Left cardiac atrium (tissue), 4 donors: ENCODE results near the gene TRPM2. TPM values are rescaled to one million over a fixed set of nuclear protein-coding genes. Genes with fewer than 3 reads are reported as not detected.
A peak's percentile ranks its signal among the peaks of the same experiment; 100 is the strongest.

Experiments used
- ATAC-seq, 2 donors: fragments of 200-7000 bp; cut with Tn5 transposase; one replicate each; pipeline ENCODE4 v1.9.1; 2020; ENCODE audit warnings: mild to moderate bottlenecking in 2 of 2, moderate library complexity in 2 of 2
- DNase-seq: peaks from one replicate; pipeline ENCODE4 v3.0.0-alpha.2; 2020
- intact Hi-C, 2 donors: fragments of 100-400 bp; cut with DNase I; formaldehyde crosslinking; loops; one replicate each; pipeline versions ENCODE4 v1.14.1 to v1.15.1; 2022 to 2023
- total RNA-seq, 2 donors: library from RNA; stranded (reverse); fragmentation: NEBNext Ultra II Directional; extraction: Animal tissue kit (Norgen Biotek cat#: 25700); gene quantifications; one replicate each; pipeline ENCODE4 v1.2.1, GENCODE V29; 2021
- donor health status: DM: no; HTN: yes; CAD: no.
- donor health status: DM: no; HTN: yes; CAD: no; lungs with severe emphysema.
- donor health status: DM: yes; HTN: yes; CAD: no.
- donor health status: Dilated cardiomyopathy.

Gene TRPM2
- total RNA-seq, 2 donors from 2014 or later, result 2.9 to 5.1 TPM

DNA sequence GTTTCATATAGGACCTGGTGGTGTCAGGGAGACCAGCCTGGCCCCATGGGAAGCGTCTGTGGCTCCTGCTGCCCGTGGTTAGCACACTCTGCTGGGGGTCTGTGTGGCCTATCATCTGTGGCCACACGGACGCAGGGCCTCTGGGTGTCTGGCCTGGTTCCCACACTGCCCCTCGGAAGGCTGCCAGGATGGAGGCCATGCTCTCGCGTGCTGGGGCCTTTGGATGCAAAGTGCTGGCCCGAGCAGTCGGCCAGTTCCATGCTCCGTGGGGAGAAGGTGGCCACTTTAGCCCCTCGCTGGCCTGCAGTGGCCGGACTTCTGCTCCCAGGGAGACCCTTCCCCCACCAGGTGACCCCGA lies 81.1 kb downstream of the TRPM2 start:
- DNase-seq, result no peak
- intact Hi-C loops, result loop anchor here in 1 of 2 donors (10.0 kb wide), 1 partner anchor 60 kb away; no protein-coding TSS in a partner anchor
- ATAC-seq, result no peak

GRCh38 chr21:44434936-44435635 lies 81.7 kb downstream of the TRPM2 start:
- DNase-seq, result no peak
- intact Hi-C loops, result loop anchor here in 1 of 2 donors (10.0 kb wide), 1 partner anchor 60 kb away; no protein-coding TSS in a partner anchor
- ATAC-seq, result no peak

GRCh38 chr21:44436111-44436611 lies 82.7 kb downstream of the TRPM2 start:
- intact Hi-C loops, result loop anchor here in 1 of 2 donors (10.0 kb wide), 1 partner anchor 59 kb away; no protein-coding TSS in a partner anchor
- DNase-seq (no peak), ATAC-seq (no peak)

- intact Hi-C loops, result loop anchor here in 1 of 2 donors (10.0 kb wide), 1 partner anchor 58 kb away; no protein-coding TSS in a partner anchor
- ATAC-seq, result no peak
These were observed 83.5 kb downstream of the TRPM2 start for GRCh38 chr21:44436958-44437357.

GRCh38 chr21:44437371-44437695 lies 83.9 kb downstream of the TRPM2 start:
- no peak for ATAC-seq
- DNase-seq, result no peak
- intact Hi-C loops, result loop anchor here in 1 of 2 donors (10.0 kb wide), 1 partner anchor 57 kb away; no protein-coding TSS in a partner anchor

More at GRCh38 chr21:44436958-44437357, 83.5 kb downstream of the TRPM2 start:
- no peak for DNase-seq

- DNase-seq (peak; percentile 7), ATAC-seq (no peak)
- intact Hi-C loops, result loop anchor here in 1 of 2 donors (10.0 kb wide), 1 partner anchor 57 kb away; no protein-coding TSS in a partner anchor
These were observed 84.4 kb downstream of the TRPM2 start for GRCh38 chr21:44437696-44438431.

DNA sequence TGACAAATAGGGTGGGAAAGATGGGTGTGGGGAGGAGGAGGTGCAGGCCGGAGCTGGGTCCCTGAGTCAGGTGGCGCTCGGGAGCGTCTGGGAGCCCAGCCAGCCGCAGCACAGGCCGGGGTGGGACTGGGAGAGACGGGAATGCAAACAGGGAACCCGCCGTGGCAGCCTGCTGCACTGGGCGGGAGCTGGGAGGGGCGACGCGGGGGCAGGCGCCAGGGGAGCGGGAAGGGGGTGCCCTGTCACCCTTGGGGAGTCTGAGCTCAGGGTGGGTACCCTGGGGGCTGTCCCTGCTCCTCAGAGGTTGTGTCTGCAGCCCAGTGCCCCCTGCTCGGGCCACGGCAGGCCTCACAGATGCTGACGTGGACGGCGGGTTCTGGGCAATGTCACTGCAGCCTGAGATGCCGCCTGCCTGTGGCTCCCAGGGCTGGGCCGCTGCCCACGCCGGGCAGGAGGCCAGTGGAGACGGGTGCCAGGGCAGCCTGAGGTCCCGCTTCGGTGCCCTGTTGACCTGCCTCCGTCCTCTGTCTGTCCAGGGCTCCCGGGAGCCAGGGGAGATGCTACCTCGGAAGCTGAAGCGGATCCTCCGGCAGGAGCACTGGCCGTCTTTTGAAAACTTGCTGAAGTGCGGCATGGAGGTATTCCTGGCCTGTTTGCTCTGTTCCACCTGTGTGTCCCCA lies 85.2 kb downstream of the TRPM2 start:
- peak; percentile 40 for DNase-seq
- intact Hi-C loops, result loop anchor here in 1 of 2 donors (10.0 kb wide), 1 partner anchor 56 kb away; no protein-coding TSS in a partner anchor

GRCh38 chr21:44439211-44439600 lies 85.8 kb downstream of the TRPM2 start:
- ATAC-seq (peak in 1 of 2 donors; percentile 13), DNase-seq (peak; percentile 1)
- intact Hi-C loops, result loop anchor here in 1 of 2 donors (10.0 kb wide), 1 partner anchor 56 kb away; no protein-coding TSS in a partner anchor

More for the DNA sequence above, 85.2 kb downstream of the TRPM2 start:
- peak; percentile 78 to 89 for ATAC-seq

DNA sequence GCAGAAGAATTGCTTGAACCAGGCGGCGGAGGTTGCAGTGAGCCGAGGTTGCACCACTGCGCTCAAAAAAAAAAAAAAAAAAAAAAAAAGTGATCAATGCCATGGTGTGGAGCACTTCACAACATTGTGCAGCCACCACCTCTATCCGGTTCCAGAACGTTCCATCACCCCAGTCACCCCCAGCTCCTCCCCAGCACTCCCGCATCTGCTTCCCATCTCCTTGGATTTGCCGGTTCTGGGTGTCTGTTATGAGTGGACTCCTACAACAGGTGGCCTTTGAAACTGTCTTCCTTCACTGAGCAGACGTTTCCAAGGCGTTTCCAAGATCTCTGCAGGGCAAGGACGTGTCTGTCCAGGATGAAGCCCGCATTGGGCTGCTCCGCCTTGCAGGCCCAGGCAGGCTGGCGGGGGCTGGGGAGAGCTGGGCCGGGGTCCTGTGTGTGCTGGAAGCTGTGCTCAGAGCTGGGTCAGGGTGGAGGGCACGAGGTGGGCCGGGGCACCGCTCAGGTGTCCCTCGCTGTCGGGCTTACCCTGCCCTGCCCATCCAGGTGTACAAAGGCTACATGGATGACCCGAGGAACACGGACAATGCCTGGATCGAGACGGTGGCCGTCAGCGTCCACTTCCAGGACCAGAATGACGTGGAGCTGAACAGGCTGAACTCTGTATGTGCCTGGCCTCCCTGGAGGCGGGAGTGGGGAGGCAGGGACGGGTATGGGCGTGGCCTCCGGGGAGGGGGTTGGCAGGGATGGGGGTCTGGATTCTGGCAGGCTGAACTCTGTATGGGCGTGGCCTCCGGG lies 87.0 kb downstream of the TRPM2 start:
- ATAC-seq (no peak), DNase-seq (peak; percentile 10)
- intact Hi-C loops, result no loop called here

GRCh38 chr21:44441041-44441400 lies 87.6 kb downstream of the TRPM2 start:
- no peak for DNase-seq
- intact Hi-C loops, result no loop called here
- ATAC-seq, result no peak

DNA sequence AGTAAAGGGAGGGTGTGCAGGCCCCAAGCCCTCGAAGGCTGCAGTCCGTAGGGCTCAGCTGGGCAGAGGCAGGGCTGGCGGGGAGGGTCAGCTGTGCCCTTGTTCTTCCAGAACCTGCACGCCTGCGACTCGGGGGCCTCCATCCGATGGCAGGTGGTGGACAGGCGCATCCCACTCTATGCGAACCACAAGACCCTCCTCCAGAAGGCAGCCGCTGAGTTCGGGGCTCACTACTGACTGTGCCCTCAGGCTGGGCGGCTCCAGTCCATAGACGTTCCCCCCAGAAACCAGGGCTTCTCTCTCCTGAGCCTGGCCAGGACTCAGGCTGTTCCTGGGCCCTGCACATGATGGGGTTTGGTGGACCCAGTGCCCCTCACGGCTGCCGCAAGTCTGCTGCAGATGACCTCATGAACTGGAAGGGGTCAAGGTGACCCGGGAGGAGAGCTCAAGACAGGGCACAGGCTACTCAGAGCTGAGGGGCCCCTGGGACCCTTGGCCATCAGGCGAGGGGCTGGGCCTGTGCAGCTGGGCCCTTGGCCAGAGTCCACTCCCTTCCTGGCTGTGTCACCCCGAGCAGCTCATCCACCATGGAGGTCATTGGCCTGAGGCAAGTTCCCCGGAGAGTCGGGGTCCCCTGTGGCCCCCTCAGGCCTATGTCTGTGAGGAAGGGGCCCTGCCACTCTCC lies 88.3 kb downstream of the TRPM2 start:
- ATAC-seq, result no peak
- peak; percentile 4 for DNase-seq
- intact Hi-C loops, result no loop called here

GRCh38 chr21:44442266-44443125 lies 89.1 kb downstream of the TRPM2 start:
- intact Hi-C loops, result no loop called here
- peak; percentile 2 for DNase-seq

DNA sequence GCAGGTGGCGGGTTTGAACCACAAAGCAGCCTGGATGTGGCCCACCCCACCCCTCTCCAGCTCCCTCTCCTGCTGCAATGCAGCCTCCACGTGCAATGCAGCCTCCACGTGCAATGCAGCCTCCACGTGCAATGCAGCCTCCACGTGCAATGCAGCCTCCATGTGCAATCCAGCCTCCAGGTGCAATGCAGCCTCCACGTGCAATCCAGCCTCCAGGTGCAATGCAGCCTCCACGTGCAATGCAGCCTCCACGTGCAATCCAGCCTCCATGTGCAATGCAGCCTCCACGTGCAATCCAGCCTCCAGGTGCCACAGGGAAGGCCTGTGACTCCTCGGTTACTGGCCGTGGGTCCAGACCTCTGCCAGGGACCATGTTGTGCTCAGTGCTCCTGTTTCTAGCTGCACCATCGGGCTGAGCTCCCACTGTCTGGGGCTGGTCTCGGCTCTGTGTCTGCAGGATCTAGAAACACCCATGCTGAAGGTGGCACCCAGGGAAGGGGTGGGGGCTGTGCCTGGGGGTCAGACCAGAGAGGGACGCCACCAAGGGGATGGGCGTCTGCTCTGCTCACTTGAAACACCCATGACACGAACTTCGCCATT lies 90.0 kb downstream of the TRPM2 start:
- DNase-seq (no peak), ATAC-seq (no peak)
- intact Hi-C loops, result no loop called here

More at GRCh38 chr21:44442266-44443125, 89.1 kb downstream of the TRPM2 start:
- no peak for ATAC-seq

DNA sequence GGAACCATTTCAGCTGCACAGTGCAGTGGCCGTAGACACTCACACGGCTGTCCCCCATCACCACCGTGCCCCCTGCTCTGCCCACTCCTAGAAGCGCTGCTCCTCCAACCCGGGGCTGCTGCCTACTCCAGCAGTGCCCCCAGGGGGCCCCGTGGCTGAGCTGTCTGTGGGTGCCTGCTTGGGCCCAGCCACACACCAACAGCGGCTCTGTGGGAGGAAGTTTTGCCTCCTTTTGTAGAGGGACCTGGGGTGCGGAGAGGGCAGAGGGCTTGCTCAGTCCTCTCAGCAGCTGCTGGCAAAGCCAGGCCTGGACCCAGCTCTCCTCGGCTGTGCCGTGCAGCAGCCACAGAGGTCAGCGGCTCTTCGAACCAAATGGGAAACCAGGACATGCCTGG lies 90.5 kb downstream of the TRPM2 start:
- ATAC-seq, result no peak
- intact Hi-C loops, result no loop called here
- peak; percentile 9 for DNase-seq

DNA sequence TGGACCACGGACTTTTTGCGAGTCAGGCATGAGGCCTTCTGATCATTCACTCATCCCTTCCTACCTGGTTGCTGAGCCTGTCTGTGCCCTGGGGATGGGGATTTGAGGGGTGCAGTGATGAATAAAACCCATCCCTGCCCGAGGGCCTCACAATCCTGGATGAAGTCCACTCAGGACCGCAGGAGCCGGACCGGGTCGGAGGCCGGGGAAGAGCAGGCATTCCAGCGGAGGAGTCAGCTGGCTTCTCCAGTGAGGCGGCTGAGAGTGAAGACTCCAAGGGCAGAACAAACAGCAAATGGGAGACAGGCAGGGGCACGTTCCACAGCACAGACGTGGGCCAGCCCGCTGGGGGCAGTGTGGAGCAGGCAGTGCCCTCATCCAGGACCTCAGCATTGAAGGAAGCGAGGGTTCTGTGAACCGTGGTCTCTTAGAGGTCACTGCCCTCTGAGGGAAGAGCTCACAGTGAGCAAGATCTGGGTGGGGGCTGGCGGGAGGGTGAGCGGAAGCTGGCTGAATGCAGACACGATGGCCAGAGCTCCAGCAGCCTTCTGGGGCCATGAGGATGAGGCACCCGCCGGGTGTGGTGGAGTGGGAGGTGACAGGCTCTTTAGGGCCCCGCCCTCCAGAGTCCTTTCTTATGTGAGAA lies 91.0 kb downstream of the TRPM2 start:
- ATAC-seq (no peak), DNase-seq (peak; percentile 13)
- intact Hi-C loops, result no loop called here

GRCh38 chr21:44445145-44445812 lies 91.9 kb downstream of the TRPM2 start:
- ATAC-seq, result no peak
- intact Hi-C loops, result no loop called here
- peak; percentile 11 for DNase-seq
